ENCODE measurements around the gene OSBP.
"Not testable (repeated sequence)": the region's sequence is repeated elsewhere in the genome, so short reads cannot be mapped to it uniquely, and the experiment has no call there.

Gene OSBP

GRCh38 chr11:59552844-59553243, 62.7 kb downstream of the OSBP start:
- DNase-seq, result no peak

- no peak for DNase-seq
Measured at GRCh38 chr11:59551659-59552521, 63.7 kb downstream of the OSBP start.

- peak; percentile 83 for DNase-seq
Measured at GRCh38 chr11:59550842-59551658, 64.5 kb downstream of the OSBP start.

- DNase-seq, result peak; percentile 89
Measured at GRCh38 chr11:59550368-59550841, 65.2 kb downstream of the OSBP start.

- no peak for DNase-seq
Measured at GRCh38 chr11:59548309-59548656, 67.3 kb downstream of the OSBP start.

GRCh38 chr11:59547605-59548308, 67.8 kb downstream of the OSBP start:
- not testable (repeated sequence) for DNase-seq

- DNase-seq, result no peak
Measured at GRCh38 chr11:59545179-59546020, 70.2 kb downstream of the OSBP start.

- DNase-seq, result no peak
Measured at GRCh38 chr11:59544869-59545178, 70.8 kb downstream of the OSBP start.

GRCh38 chr11:59543713-59544112, 71.9 kb downstream of the OSBP start:
- not testable (repeated sequence) for DNase-seq

GRCh38 chr11:59542142-59542810, 73.3 kb downstream of the OSBP start:
- no peak for DNase-seq

GRCh38 chr11:59534676-59535075, 80.9 kb downstream of the OSBP start:
- DNase-seq, result no peak

GRCh38 chr11:59532620-59533019, 83.0 kb downstream of the OSBP start:
- DNase-seq, result no peak

- DNase-seq, result no peak
Measured at GRCh38 chr11:59528711-59529110, 86.9 kb downstream of the OSBP start.

All from DMS79 treated with DMSO at 0.1 percent for 48 hours (cell line).